Measurements from ENCODE around the gene RNU6-8. TPM values are rescaled to one million over a fixed set of nuclear protein-coding genes. Genes with fewer than 3 reads are reported as not detected.

The RNU6-8 gene
- polyA plus RNA-seq, 1 experiment, result not detected

DNA sequence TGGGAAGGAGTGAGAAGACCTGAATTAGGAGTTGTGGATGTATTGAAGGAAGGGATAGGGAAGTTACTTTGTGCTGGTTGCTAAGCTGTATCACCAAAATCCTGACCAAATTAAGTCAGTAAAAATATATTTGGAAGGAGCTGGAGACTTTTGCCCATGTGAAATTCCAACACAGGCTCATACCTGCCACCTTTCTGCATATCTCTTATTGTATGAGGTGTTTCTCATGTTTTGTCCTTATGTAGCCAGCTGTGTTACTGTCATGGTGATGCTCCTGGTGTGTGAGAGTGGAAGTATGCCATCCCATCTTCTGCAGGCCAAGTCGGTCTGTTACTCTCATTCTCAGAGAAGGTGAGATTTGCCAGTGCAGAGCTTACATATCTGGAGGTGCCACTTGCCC is 29.4 kb upstream of the RNU6-8 start:
- no peak for DNase-seq (ENCODE audit: low read depth, low spot score)
- no peaks in the 10 kb centered on the region for H3K27me3 ChIP-seq (ENCODE audit: control insufficient read depth, insufficient read depth, low read length)
- ChIA-PET CTCF (interaction anchor here (1.1 kb wide), 1 partner anchor 23 kb away, joined by 3 read pairs; no protein-coding TSS in a partner anchor), POLR2A (no interaction called here)
- no peak overlapping the region for H3K4me3 ChIP-seq (ENCODE audit: low read depth, low read length)
- no peak overlapping the region for H3K27ac ChIP-seq (ENCODE audit: low read depth, low read length)
- TF ChIP-seq, protein P1, sequence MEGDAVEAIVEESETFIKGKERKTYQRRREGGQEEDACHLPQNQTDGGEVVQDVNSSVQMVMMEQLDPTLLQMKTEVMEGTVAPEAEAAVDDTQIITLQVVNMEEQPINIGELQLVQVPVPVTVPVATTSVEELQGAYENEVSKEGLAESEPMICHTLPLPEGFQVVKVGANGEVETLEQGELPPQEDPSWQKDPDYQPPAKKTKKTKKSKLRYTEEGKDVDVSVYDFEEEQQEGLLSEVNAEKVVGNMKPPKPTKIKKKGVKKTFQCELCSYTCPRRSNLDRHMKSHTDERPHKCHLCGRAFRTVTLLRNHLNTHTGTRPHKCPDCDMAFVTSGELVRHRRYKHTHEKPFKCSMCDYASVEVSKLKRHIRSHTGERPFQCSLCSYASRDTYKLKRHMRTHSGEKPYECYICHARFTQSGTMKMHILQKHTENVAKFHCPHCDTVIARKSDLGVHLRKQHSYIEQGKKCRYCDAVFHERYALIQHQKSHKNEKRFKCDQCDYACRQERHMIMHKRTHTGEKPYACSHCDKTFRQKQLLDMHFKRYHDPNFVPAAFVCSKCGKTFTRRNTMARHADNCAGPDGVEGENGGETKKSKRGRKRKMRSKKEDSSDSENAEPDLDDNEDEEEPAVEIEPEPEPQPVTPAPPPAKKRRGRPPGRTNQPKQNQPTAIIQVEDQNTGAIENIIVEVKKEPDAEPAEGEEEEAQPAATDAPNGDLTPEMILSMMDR (IDR thresholded peaks at IDR 0.05; ENCODE audit: low read depth, low read length), result no peak
- H3K9me3 ChIP-seq (ENCODE audit: control insufficient read depth, insufficient read depth, low read length), result no peaks in the 10 kb centered on the region

DNA sequence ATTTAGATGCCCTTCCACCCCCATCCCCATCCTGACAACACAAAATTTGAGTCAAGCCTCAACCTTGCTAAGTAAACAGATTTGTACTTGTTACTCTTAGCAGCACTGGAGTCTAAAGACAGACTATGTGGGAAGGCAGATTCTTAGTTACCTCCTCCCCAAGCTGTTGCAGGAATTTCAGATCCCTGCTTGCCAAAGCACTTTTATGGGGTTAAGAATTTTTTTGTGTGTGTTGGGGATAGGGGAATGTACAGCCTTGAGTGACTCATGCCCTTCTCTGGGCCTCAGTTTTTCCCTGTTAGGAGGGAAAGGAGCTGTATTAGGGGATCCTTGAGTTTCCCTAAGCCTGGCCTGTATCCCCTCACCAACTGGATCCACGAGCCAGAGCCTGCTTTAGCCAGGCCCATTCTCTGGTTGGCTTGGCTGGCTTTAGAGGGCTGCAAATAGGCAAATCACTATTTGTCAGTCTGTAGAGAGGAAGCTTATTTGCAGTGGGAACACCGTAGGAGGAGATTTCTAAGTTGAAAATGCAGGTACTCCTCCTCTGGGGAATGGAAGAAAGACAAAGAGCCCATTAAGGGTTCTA is 27.7 kb upstream of the RNU6-8 start:
- CTCF ChIA-PET, result interaction anchor here (0.7 to 1.0 kb wide), 2 partner anchors 15 to 158 kb away, joined by 3 read pairs; no protein-coding TSS in a partner anchor
- H3K9me3 ChIP-seq (ENCODE audit: control insufficient read depth, insufficient read depth, low read length), result no peaks in the 10 kb centered on the region
- TF ChIP-seq, protein P1 (IDR thresholded peaks at IDR 0.05; ENCODE audit: low read depth, low read length), result no peak
- POLR2A ChIA-PET, result interaction anchor here (0.5 kb wide), 1 partner anchor 9 kb away, joined by 3 read pairs; no protein-coding TSS in a partner anchor
- DNase-seq (ENCODE audit: low read depth, low spot score), result peak; percentile 21
- H3K27me3 ChIP-seq (ENCODE audit: control insufficient read depth, insufficient read depth, low read length), result no peaks in the 10 kb centered on the region
- no peak overlapping the region for H3K27ac ChIP-seq (ENCODE audit: low read depth, low read length)
- H3K4me3 ChIP-seq (ENCODE audit: low read depth, low read length), result no peak overlapping the region

DNA sequence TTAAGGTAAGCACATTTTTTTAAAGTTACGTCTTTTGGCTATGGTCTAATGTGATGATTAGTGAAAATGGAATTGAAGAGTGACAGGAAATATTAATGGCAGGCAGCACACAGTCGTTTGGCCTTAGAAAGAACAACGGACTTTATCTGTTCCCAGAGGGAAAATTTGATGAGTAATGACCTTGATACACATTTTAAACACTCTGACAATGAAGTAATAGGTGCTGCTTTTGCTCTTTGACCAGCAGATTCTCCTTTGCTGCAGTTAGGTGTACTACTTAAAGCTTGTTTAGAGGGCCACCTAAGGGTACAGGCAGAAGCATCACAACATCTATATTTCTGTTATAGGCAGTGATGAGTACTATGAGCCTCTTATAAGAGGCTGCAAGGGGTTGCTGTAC is 27.1 kb upstream of the RNU6-8 start:
- H3K27ac ChIP-seq (ENCODE audit: low read depth, low read length), result no peak overlapping the region
- DNase-seq (ENCODE audit: low read depth, low spot score), result no peak
- POLR2A ChIA-PET, result no interaction called here
- TF ChIP-seq, protein P1 (IDR thresholded peaks at IDR 0.05; ENCODE audit: low read depth, low read length), result no peak
- no peaks in the 10 kb centered on the region for H3K27me3 ChIP-seq (ENCODE audit: control insufficient read depth, insufficient read depth, low read length)
- H3K9me3 ChIP-seq (ENCODE audit: control insufficient read depth, insufficient read depth, low read length), result no peaks in the 10 kb centered on the region
- CTCF ChIA-PET, result interaction anchor here (1.0 kb wide), 1 partner anchor 157 kb away, joined by 3 read pairs; no protein-coding TSS in a partner anchor
- no peak overlapping the region for H3K4me3 ChIP-seq (ENCODE audit: low read depth, low read length)

DNA sequence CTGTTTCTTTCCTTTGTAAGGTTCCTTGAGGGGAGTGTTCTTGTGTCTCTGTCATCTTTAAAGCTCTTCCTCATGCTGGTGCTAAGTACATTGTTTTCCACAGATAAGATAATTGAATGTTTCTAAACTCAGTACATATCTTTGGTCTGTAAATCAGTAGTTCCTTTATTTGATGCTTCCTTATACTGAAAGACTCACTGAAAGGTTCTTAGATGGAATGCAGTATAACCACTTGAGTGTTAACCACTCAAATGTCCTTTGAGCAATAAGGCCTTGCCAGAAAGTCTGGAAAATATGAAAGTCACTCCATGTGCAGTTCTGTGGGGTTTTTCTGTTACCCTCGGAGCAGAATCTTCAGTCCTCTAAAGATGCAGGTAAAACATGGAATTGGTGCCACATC is 23.0 kb upstream of the RNU6-8 start:
- TF ChIP-seq, protein P1 (IDR thresholded peaks at IDR 0.05; ENCODE audit: low read depth, low read length), result no peak
- POLR2A ChIA-PET, result no interaction called here
- no peak for DNase-seq (ENCODE audit: low read depth, low spot score)
- Histone ChIP-seq H3K9me3 (ENCODE audit: control insufficient read depth, insufficient read depth, low read length) (no peaks in the 10 kb centered on the region), H3K27ac (ENCODE audit: low read depth, low read length) (no peak overlapping the region), H3K27me3 (ENCODE audit: control insufficient read depth, insufficient read depth, low read length) (no peaks in the 10 kb centered on the region), H3K4me3 (ENCODE audit: low read depth, low read length) (no peak overlapping the region)
- CTCF ChIA-PET, result interaction anchor here (1.2 to 1.3 kb wide), 2 partner anchors 11 to 71 kb away, joined by 3 to 5 read pairs; no protein-coding TSS in a partner anchor

DNA sequence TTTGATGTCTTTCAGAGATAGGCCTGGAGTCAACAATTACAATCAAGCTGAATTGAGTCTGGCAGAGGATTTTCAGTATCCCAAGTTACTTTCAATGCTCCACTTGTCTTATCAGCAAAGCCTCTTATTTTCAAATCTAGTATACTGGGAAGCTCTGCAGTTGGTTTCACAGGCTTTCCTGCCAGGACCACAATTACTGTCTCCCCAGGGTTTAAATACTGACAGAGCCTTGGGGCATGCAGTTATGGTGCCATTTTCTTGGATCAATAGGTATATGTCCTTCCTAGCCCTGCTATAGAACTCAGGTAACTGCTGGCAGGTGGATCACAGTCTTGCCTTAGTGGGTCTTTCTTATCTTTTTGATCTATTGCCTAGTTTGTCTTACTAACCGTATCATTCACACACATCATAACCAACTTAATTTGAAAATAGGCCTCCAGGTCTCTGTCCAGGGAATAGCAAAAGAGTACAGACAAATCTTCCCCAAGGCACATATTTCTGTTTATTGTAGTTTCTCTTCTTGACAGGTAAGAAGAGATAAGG is 22.4 kb upstream of the RNU6-8 start:
- Histone ChIP-seq H3K4me3 (ENCODE audit: low read depth, low read length) (no peak overlapping the region), H3K9me3 (ENCODE audit: control insufficient read depth, insufficient read depth, low read length) (no peaks in the 10 kb centered on the region), H3K27ac (ENCODE audit: low read depth, low read length) (no peak overlapping the region), H3K27me3 (ENCODE audit: control insufficient read depth, insufficient read depth, low read length) (no peaks in the 10 kb centered on the region)
- POLR2A ChIA-PET, result no interaction called here
- no peak for DNase-seq (ENCODE audit: low read depth, low spot score)
- CTCF ChIA-PET, result interaction anchor here (0.9 to 1.5 kb wide), 7 partner anchors 10 to 151 kb away, joined by 3 to 7 read pairs (median 5); no protein-coding TSS in a partner anchor
- TF ChIP-seq, protein P1 (IDR thresholded peaks at IDR 0.05; ENCODE audit: low read depth, low read length), result no peak
